HepG2 (cell line): Measurements from ENCODE around the gene PTPRM. TPM values are rescaled to one million over a fixed set of nuclear protein-coding genes. Genes with fewer than 3 reads are reported as not detected.

Experiments
- EHMT2 ChIP-seq: fragments of 200-600 bp; sonication (generic); IDR thresholded peaks from 2 replicates; pipeline ENCODE4 v1.7.0; 2017; ENCODE audit warnings: antibody characterized with exemption, low read depth, low read length, borderline replicate concordance
- IRF2 ChIP-seq: IDR thresholded peaks from 2 replicates; pipeline ENCODE4 v1.6.1; 2018; ENCODE audit warnings: missing genetic modification reagents, missing compliant biosample characterization
- ISL2 ChIP-seq: sonication (generic); formaldehyde crosslinking; IDR thresholded peaks from 2 replicates; pipeline ENCODE4 v1.5.0; 2020; ENCODE audit warnings: missing genetic modification reagents
- MIER2 ChIP-seq: IDR thresholded peaks from 2 replicates; pipeline ENCODE4 v1.6.1; 2016; ENCODE audit warnings: missing biosample characterization, missing genetic modification reagents
- NKX3-1 ChIP-seq: sonication (generic); formaldehyde crosslinking; IDR thresholded peaks from 2 replicates; pipeline ENCODE4 v1.5.0; 2020; ENCODE audit warnings: missing genetic modification reagents
- NR2F6 ChIP-seq, 2 experiments: IDR thresholded peaks; 2 replicates each; pipeline ENCODE4 v1.6.1; 2016; ENCODE audit warnings: antibody characterized with exemption in 1 of 2, mild to moderate bottlenecking in 1 of 2
- PAWR ChIP-seq: sonication (generic); formaldehyde crosslinking; IDR thresholded peaks from 2 replicates; pipeline ENCODE4 v1.4.0; 2020; ENCODE audit warnings: missing genetic modification reagents, mild to moderate bottlenecking, borderline replicate concordance
- PPARG ChIP-seq: conservative IDR thresholded peaks from 2 replicates; pipeline ENCODE4 v1.6.1; 2016; ENCODE audit warnings: missing biosample characterization, missing genetic modification reagents
- ZNF674 ChIP-seq: sonication (generic); formaldehyde crosslinking; IDR thresholded peaks from 2 replicates; pipeline ENCODE4 v1.5.0; 2020; ENCODE audit warnings: low read depth, mild to moderate bottlenecking, missing genetic modification reagents
- polyA plus RNA-seq, 8 experiments: library from polyadenylated mRNA; depleted of rRNA in 3 of 8; stranded (reverse) in 7 of 8; unstranded in 1 of 8; fragments of >200 nt; fragmentation: Illumina TruSeq in 4 of 8; extraction: Trizol in 4 of 8; gene quantifications; 2 replicates each; pipeline versions ENCODE4 v1.2.1 to v1.2.3, GENCODE V29; 2011 to 2016; ENCODE audit warnings: low read depth in 4 of 8, missing spikeins in 1 of 8, mixed read lengths in 1 of 8; ENCODE audit not compliant: insufficient read depth in 1 of 8
- total RNA-seq, 5 experiments: library from RNA; depleted of rRNA; stranded (reverse); fragments of >200 nt; fragmentation: Illumina TruSeq; extraction: Trizol; gene quantifications; 2 replicates each; pipeline ENCODE4 v1.2.3, GENCODE V29; 2016; ENCODE audit warnings: low read depth in 1 of 5
- TF ChIP-seq, protein P1 (sequence below): sonication (generic); formaldehyde crosslinking; IDR thresholded peaks from 2 replicates; pipeline ENCODE4 v1.8.0; 2022; ENCODE audit warnings: missing genetic modification reagents, mild to moderate bottlenecking, moderate library complexity, borderline replicate concordance
- TF ChIP-seq, protein P2 (sequence below): sonication (generic); formaldehyde crosslinking; conservative IDR thresholded peaks from 2 replicates; pipeline ENCODE4 v1.8.0; 2022; ENCODE audit warnings: mild to moderate bottlenecking, moderate library complexity, missing genetic modification reagents
- TF ChIP-seq, protein P3 (sequence below): sonication (generic); formaldehyde crosslinking; IDR thresholded peaks from 2 replicates; pipeline ENCODE4 v1.5.1; 2020; ENCODE audit warnings: mild to moderate bottlenecking, missing genetic modification reagents, borderline replicate concordance
- TF ChIP-seq, protein P4 (sequence below): sonication (generic); formaldehyde crosslinking; IDR thresholded peaks from 2 replicates; pipeline ENCODE4 v1.9.0; 2021; ENCODE audit warnings: missing genetic modification reagents, borderline replicate concordance
- TF ChIP-seq, protein P5 (sequence below): sonication (generic); formaldehyde crosslinking; IDR thresholded peaks from 2 replicates; pipeline ENCODE4 v1.8.1; 2023; ENCODE audit warnings: mild to moderate bottlenecking, moderate library complexity, missing genetic modification reagents

Gene PTPRM
- total and polyA plus RNA-seq, 2 of the 13 experiments (the other 11 are each of a cell fraction or from before 2014, with no cell fraction given), result 12.6 to 108 TPM

GRCh38 chr18:7803956-7804469, 236.9 kb downstream of the PTPRM start (continued):
- TF ChIP-seq, protein P1, sequence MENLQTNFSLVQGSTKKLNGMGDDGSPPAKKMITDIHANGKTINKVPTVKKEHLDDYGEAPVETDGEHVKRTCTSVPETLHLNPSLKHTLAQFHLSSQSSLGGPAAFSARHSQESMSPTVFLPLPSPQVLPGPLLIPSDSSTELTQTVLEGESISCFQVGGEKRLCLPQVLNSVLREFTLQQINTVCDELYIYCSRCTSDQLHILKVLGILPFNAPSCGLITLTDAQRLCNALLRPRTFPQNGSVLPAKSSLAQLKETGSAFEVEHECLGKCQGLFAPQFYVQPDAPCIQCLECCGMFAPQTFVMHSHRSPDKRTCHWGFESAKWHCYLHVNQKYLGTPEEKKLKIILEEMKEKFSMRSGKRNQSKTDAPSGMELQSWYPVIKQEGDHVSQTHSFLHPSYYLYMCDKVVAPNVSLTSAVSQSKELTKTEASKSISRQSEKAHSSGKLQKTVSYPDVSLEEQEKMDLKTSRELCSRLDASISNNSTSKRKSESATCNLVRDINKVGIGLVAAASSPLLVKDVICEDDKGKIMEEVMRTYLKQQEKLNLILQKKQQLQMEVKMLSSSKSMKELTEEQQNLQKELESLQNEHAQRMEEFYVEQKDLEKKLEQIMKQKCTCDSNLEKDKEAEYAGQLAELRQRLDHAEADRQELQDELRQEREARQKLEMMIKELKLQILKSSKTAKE (CRISPR knock-in tag), result no peak
- TF ChIP-seq, protein P2, sequence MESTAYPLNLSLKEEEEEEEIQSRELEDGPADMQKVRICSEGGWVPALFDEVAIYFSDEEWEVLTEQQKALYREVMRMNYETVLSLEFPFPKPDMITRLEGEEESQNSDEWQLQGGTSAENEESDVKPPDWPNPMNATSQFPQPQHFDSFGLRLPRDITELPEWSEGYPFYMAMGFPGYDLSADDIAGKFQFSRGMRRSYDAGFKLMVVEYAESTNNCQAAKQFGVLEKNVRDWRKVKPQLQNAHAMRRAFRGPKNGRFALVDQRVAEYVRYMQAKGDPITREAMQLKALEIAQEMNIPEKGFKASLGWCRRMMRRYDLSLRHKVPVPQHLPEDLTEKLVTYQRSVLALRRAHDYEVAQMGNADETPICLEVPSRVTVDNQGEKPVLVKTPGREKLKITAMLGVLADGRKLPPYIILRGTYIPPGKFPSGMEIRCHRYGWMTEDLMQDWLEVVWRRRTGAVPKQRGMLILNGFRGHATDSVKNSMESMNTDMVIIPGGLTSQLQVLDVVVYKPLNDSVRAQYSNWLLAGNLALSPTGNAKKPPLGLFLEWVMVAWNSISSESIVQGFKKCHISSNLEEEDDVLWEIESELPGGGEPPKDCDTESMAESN (CRISPR knock-in tag), result no peak
- TF ChIP-seq IRF2 (CRISPR knock-in tag), result no peak
- no peak for TF ChIP-seq ZNF674 (CRISPR knock-in tag)
- TF ChIP-seq NR2F6 (IDR thresholded peaks at IDR 0.05), result no peak
- TF ChIP-seq NR2F6 (CRISPR knock-in tag; IDR thresholded peaks at IDR 0.05), result no peak
- TF ChIP-seq, protein P3, sequence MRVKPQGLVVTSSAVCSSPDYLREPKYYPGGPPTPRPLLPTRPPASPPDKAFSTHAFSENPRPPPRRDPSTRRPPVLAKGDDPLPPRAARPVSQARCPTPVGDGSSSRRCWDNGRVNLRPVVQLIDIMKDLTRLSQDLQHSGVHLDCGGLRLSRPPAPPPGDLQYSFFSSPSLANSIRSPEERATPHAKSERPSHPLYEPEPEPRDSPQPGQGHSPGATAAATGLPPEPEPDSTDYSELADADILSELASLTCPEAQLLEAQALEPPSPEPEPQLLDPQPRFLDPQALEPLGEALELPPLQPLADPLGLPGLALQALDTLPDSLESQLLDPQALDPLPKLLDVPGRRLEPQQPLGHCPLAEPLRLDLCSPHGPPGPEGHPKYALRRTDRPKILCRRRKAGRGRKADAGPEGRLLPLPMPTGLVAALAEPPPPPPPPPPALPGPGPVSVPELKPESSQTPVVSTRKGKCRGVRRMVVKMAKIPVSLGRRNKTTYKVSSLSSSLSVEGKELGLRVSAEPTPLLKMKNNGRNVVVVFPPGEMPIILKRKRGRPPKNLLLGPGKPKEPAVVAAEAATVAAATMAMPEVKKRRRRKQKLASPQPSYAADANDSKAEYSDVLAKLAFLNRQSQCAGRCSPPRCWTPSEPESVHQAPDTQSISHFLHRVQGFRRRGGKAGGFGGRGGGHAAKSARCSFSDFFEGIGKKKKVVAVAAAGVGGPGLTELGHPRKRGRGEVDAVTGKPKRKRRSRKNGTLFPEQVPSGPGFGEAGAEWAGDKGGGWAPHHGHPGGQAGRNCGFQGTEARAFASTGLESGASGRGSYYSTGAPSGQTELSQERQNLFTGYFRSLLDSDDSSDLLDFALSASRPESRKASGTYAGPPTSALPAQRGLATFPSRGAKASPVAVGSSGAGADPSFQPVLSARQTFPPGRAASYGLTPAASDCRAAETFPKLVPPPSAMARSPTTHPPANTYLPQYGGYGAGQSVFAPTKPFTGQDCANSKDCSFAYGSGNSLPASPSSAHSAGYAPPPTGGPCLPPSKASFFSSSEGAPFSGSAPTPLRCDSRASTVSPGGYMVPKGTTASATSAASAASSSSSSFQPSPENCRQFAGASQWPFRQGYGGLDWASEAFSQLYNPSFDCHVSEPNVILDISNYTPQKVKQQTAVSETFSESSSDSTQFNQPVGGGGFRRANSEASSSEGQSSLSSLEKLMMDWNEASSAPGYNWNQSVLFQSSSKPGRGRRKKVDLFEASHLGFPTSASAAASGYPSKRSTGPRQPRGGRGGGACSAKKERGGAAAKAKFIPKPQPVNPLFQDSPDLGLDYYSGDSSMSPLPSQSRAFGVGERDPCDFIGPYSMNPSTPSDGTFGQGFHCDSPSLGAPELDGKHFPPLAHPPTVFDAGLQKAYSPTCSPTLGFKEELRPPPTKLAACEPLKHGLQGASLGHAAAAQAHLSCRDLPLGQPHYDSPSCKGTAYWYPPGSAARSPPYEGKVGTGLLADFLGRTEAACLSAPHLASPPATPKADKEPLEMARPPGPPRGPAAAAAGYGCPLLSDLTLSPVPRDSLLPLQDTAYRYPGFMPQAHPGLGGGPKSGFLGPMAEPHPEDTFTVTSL, result peak; percentile 75; the same call in 1 of the 2 replicates
- TF ChIP-seq, protein P4, sequence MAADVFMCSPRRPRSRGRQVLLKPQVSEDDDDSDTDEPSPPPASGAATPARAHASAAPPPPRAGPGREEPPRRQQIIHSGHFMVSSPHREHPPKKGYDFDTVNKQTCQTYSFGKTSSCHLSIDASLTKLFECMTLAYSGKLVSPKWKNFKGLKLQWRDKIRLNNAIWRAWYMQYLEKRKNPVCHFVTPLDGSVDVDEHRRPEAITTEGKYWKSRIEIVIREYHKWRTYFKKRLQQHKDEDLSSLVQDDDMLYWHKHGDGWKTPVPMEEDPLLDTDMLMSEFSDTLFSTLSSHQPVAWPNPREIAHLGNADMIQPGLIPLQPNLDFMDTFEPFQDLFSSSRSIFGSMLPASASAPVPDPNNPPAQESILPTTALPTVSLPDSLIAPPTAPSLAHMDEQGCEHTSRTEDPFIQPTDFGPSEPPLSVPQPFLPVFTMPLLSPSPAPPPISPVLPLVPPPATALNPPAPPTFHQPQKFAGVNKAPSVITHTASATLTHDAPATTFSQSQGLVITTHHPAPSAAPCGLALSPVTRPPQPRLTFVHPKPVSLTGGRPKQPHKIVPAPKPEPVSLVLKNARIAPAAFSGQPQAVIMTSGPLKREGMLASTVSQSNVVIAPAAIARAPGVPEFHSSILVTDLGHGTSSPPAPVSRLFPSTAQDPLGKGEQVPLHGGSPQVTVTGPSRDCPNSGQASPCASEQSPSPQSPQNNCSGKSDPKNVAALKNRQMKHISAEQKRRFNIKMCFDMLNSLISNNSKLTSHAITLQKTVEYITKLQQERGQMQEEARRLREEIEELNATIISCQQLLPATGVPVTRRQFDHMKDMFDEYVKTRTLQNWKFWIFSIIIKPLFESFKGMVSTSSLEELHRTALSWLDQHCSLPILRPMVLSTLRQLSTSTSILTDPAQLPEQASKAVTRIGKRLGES (CRISPR knock-in tag), result no peak
- TF ChIP-seq MIER2 (CRISPR knock-in tag), result 0 out of 2 replicates have a peak, but pooled peaks have one; percentile 11
- no peak for TF ChIP-seq PPARG (CRISPR knock-in tag)
- no peak for TF ChIP-seq PAWR (CRISPR knock-in tag)
- TF ChIP-seq ISL2, result no peak
- TF ChIP-seq, protein P5, sequence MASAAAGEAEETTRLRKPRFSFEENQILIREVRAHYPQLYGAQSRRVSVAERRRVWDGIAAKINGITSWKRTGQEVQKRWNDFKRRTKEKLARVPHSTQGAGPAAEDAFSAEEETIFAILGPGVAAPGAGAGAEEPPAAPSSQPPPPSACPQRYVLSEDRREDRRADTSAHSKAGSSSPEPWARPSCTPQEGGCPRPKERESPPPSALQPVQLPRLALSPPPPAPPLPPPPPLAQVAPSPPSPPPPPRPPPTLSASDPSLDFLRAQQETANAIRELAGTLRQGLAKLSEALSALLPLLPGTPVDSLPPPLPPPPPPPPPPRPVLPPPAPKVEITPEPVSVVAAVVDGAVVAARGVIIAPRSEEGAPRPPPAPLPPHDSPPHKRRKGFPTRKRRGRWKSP (CRISPR knock-in tag), result no peak
- TF ChIP-seq NKX3-1 (CRISPR knock-in tag), result 0 out of 2 replicates have a peak, but pooled peaks have one; percentile 21
- peak; percentile 89; the same call in 1 of the 2 replicates for TF ChIP-seq EHMT2
